Measurements from ENCODE around the gene SELENOH.
"Not testable (repeated sequence)": the region's sequence is repeated elsewhere in the genome, so short reads cannot be mapped to it uniquely, and the experiment has no call there.

Gene SELENOH

DNA sequence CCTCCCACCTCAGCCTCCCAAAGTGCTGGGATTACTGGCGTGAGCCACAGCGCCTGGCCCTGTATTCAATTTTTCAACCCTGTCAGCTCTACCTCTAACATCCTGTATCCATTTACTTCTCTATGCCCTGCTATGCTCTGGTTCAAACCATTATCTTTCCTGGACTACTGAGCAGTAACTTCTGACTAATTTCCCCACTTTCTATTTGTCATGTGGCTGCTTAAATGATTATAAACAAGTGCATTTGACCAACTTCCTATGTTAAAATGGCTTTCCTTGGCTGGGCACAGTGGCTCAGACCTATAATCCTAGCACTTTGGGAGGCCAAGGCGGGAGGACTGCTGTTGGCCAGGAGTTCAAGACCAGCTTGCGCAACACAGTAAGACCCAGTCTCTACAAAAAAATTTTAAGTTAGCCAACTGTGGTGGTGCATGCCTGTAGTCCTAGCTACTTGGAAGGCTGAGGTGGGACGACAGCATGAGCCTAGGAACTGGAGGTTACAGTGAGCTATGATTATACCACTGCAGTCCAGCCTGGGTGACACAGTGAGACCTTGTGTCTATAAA is 31.4 kb upstream of the SELENOH start:
- TF ChIP-seq, protein P1, sequence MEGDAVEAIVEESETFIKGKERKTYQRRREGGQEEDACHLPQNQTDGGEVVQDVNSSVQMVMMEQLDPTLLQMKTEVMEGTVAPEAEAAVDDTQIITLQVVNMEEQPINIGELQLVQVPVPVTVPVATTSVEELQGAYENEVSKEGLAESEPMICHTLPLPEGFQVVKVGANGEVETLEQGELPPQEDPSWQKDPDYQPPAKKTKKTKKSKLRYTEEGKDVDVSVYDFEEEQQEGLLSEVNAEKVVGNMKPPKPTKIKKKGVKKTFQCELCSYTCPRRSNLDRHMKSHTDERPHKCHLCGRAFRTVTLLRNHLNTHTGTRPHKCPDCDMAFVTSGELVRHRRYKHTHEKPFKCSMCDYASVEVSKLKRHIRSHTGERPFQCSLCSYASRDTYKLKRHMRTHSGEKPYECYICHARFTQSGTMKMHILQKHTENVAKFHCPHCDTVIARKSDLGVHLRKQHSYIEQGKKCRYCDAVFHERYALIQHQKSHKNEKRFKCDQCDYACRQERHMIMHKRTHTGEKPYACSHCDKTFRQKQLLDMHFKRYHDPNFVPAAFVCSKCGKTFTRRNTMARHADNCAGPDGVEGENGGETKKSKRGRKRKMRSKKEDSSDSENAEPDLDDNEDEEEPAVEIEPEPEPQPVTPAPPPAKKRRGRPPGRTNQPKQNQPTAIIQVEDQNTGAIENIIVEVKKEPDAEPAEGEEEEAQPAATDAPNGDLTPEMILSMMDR (conservative IDR thresholded peaks at IDR 0.05; ENCODE audit: control insufficient read depth, insufficient read depth, low read depth, low read length) = no peak
- H3K4me3 ChIP-seq (ENCODE audit: control insufficient read depth, low read depth, low read length) = no peak overlapping the region
- DNase-seq (ENCODE audit: low read depth) = no peak

DNA sequence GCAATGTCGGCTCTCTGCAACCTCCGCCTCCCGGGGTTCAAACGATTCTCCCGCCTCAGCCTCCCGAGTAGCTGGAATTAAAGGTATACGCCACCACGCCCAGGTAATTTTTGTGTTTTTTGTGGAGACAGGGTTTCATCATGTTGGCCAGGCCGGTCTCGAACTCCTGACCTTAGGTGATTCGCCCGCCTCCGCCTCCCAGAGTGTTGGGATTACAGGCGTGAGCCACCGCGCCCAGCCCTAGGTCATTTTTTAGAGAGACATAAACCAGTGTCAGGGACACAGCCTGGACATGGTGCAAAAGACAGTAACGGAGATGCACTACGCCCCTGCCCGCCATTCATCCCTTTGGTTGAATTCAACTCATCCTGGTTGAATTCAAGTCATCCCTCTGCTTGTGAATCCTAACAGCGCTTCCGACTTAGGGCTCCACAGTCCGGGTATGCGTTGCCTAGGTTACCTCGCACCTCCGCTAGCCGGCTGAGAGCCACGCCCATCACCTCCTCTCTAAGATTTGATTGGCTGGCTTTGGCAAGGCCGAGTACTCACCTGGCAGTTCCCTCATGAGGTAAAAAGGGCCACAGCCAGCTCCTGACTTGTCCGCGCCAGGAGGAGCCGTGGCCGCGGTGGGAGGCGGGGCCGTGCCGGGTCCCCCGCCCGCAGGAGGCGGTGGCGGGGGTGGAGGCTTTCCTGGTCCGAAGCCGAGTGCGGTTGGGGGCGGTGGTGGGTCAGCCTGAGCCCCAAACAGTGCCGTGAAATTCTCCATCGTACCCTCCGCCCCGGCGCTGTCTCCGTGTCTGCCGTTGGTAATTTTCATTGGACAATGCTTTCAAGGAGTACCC is 29.7 kb upstream of the SELENOH start, which contains the start of gene MED19:
MED19 (minus strand) TSS at position 802 of the 842 bp plus-strand sequence; CDS start at position 766, 36 bp downstream.
- peak; percentile 71 for DNase-seq (ENCODE audit: low read depth)
- peak within 1 kb of the TSS; percentile 100 for H3K4me3 ChIP-seq (ENCODE audit: control insufficient read depth, low read depth, low read length)
- TF ChIP-seq, protein P1 (conservative IDR thresholded peaks at IDR 0.05; ENCODE audit: control insufficient read depth, insufficient read depth, low read depth, low read length) = no peak

DNA sequence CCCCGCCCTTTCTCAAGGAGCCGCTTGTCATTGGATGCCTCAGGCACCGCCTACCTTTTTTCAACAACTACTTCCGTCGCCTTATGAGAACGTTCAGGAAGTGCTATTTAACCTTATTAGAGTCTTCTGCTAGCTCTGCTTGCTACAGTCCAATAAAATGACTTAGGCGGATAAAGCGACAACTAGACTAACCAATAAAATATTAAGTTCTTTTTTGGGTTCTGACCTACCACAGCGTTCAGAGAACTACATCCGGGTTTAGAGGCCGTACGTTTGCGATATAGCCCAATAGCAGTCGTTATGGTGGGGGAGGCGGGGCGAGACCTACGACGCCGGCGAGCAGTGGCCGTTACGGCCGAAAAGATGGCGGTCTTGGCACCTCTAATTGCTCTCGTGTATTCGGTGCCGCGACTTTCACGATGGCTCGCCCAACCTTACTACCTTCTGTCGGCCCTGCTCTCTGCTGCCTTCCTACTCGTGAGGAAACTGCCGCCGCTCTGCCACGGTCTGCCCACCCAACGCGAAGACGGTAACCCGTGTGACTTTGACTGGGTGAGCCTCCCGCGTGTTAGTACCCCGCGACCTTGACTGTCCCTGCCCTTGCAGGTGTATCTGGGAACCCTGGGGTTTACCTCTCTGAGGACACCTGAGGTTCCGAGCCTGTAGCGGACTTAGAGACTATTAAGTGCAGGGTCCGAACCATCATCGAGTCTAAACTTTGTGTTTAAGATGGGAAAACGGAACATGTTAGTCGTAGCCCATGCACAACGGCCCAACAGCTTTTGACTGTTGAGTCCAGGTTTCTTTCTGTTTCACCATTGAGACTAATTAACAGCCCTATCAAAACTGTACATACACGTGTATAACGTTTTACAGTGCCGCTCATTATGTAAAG is 28.8 kb upstream of the SELENOH start, which contains the start of gene TMX2:
TMX2 (plus strand) TSS at position 338 of the 895 bp plus-strand sequence; CDS start at position 364, 26 bp downstream.
- TF ChIP-seq, protein P1 (conservative IDR thresholded peaks at IDR 0.05; ENCODE audit: control insufficient read depth, insufficient read depth, low read depth, low read length) = no peak
- peak; percentile 99 for DNase-seq (ENCODE audit: low read depth)
- H3K4me3 ChIP-seq (ENCODE audit: control insufficient read depth, low read depth, low read length) = peak within 1 kb of the TSS; percentile 100

DNA sequence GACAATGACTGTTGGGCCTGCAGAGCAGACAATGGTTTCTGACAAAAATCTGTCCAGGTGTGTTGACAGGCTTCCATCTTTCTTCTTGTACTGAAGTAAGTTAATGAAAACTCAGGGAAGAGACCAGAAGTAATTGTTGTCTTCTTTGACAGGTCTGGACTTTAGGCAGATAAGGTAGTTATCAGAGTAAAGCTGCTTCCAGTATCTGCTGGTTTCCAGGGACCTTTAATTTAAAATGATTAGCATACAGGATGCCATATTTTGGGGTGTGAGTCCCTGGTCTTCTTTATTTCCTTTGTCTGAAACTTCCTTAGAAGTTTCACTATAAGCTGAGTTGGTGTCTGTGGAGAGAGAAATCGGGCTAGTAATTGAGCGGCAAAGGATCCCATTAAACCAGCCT is 27.5 kb upstream of the SELENOH start:
- no peak for DNase-seq (ENCODE audit: low read depth)
- peak overlapping the region; percentile 100 for H3K4me3 ChIP-seq (ENCODE audit: control insufficient read depth, low read depth, low read length)
- TF ChIP-seq, protein P1 (conservative IDR thresholded peaks at IDR 0.05; ENCODE audit: control insufficient read depth, insufficient read depth, low read depth, low read length) = no peak

DNA sequence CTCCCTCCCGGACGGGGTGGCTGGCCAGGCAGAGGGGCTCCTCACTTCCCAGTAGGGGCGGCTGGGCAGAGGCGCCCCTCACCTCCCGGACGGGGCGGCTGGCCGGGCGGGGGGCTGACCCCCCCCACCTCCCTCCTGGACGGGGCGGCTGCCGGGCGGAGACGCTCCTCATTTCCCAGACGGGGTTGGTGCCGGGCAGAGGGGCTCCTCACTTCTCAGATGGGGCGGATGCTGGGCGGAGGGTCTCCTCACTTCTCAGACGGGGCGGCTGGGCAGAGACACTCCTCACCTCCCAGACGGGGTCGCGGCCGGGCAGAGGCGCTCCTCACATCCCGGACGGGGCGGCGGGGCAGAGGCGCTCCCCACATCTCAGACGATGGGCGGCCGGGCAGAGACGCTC is 24.6 kb upstream of the SELENOH start:
- not testable (repeated sequence) for DNase-seq (ENCODE audit: low read depth)

DNA sequence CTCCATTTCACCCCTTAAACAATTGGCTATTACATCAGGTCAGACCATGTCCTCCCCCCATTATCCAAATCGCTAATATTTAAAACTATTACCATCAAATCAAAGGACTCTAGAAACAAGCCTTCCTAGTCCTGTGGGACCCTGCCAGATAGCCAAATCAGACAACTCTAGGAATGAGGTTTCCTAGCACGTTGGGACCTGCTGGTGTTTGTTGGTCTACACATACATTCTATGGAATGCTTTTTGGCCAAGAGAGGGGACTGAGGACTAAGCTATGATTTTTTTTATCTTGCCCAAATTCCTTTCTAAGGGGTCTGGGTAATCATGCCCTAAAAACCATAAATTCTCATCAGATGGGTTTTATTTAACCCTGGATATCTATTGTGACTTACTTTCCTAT is 14.1 kb upstream of the SELENOH start:
- TF ChIP-seq, protein P1 (conservative IDR thresholded peaks at IDR 0.05; ENCODE audit: control insufficient read depth, insufficient read depth, low read depth, low read length) = no peak

More for the DNA sequence above, 24.6 kb upstream of the SELENOH start:
- not testable (repeated sequence) for H3K4me3 ChIP-seq (ENCODE audit: control insufficient read depth, low read depth, low read length)

More for the DNA sequence above, 14.1 kb upstream of the SELENOH start:
- DNase-seq (ENCODE audit: low read depth) = no peak
- no peak overlapping the region for H3K4me3 ChIP-seq (ENCODE audit: control insufficient read depth, low read depth, low read length)
